Endothelial cell of umbilical vein (primary cell): ENCODE measurements around the gene LMAN2. TPM values are rescaled to one million over a fixed set of nuclear protein-coding genes. Genes with fewer than 3 reads are reported as not detected.

Source experiments
- BruUV-seq: library from RNA; stranded (reverse); fragments of 400-500 nt; replicated peaks from 2 replicates; lab custom pipeline; 2021; lab: Mats Ljungman, UMichigan
- CTCF ChIA-PET: fragments of 300-600, 350-600 bp; sonication (Branson Sonifier 250); formaldehyde crosslinking; loops from one replicate; lab custom pipeline; 2021; ENCODE audit warnings: antibody characterized with exemption, inconsistent platforms; lab: Charles Lee
- POLR2A ChIA-PET: fragments of 300-600, 350-600 bp; sonication (Branson Sonifier 250); formaldehyde crosslinking; loops from one replicate; lab custom pipeline; 2021; ENCODE audit warnings: antibody characterized with exemption, inconsistent platforms; lab: Charles Lee
- DNase-seq: peaks from one replicate; pipeline ENCODE4 v3.0.0-alpha.2; 2011; ENCODE audit warnings: low read depth, low spot score
- FAIRE-seq: peaks from 2 replicates; lab custom pipeline; 2011; peaks lifted over from hg19 to GRCh38; lab: Jason Lieb, UNC
- H2AFZ ChIP-seq: 2 replicates; pipeline ENCODE4 v1.6.0; 2012; ENCODE audit warnings: low read depth, low read length, control low read depth, inconsistent platforms
- H3K27ac ChIP-seq: 2 replicates; pipeline ENCODE4 v1.5.1; 2011; ENCODE audit warnings: low read depth, mild to moderate bottlenecking, control low read depth, low read length, moderate library complexity; ENCODE audit not compliant: insufficient read depth
- H3K27me3 ChIP-seq, 2 experiments: 2 replicates each; pipeline versions ENCODE4 v1.6.0 to v1.6.1; 2011; ENCODE audit warnings: low read length in 2 of 2, mixed read lengths in 1 of 2; ENCODE audit not compliant: control insufficient read depth in 2 of 2, insufficient read depth in 2 of 2
- H3K36me3 ChIP-seq, 2 experiments: 2 replicates in 1 of 2; 3 replicates in 1 of 2; pipeline ENCODE4 v1.5.1; 2011; ENCODE audit warnings: low read length in 2 of 2, mild to moderate bottlenecking in 1 of 2, moderate library complexity in 1 of 2; ENCODE audit not compliant: control insufficient read depth in 2 of 2, insufficient read depth in 2 of 2; ENCODE audit errors: extremely low read depth in 1 of 2
- H3K4me1 ChIP-seq: 3 replicates; pipeline ENCODE4 v1.5.1; 2011; ENCODE audit warnings: mild to moderate bottlenecking, low read length; ENCODE audit not compliant: control insufficient read depth, insufficient read depth; ENCODE audit errors: extremely low read depth
- H3K4me2 ChIP-seq: 2 replicates; pipeline ENCODE4 v1.6.1; 2011; ENCODE audit warnings: low read length, control low read depth, mixed read lengths; ENCODE audit not compliant: insufficient read depth
- H3K4me3 ChIP-seq, 3 experiments: fragments of 200-600 bp in 1 of 3; sonication (generic), shearing (Covaris generic) in 1 of 3; replicated peaks in 1 of 3; 2 replicates each; pipeline ENCODE4 v1.5.1; 2011 to 2016; ENCODE audit warnings: control low read depth in 3 of 3, low read length in 3 of 3, mild to moderate bottlenecking in 2 of 3, inconsistent platforms in 1 of 3, low read depth in 1 of 3, moderate library complexity in 1 of 3; ENCODE audit not compliant: insufficient read depth in 1 of 3
- H3K79me2 ChIP-seq: 2 replicates; pipeline ENCODE4 v1.6.0; 2012; ENCODE audit warnings: low read length, inconsistent platforms; ENCODE audit not compliant: control insufficient read depth, insufficient read depth
- H3K9ac ChIP-seq: replicated peaks from 2 replicates; pipeline ENCODE3; 2011; ENCODE audit warnings: low read length, control low read depth; ENCODE audit not compliant: insufficient read depth; ENCODE audit errors: extremely low read depth
- H3K9me1 ChIP-seq: replicated peaks from 3 replicates; pipeline ENCODE4 v1.6.0; 2011; ENCODE audit warnings: mild to moderate bottlenecking, low read length; ENCODE audit not compliant: control insufficient read depth, insufficient read depth; ENCODE audit errors: extremely low read depth
- H3K9me3 ChIP-seq: replicated peaks from 2 replicates; pipeline ENCODE4 v1.5.1; 2012; ENCODE audit warnings: low read length, inconsistent platforms; ENCODE audit not compliant: control insufficient read depth, insufficient read depth
- H4K20me1 ChIP-seq: replicated peaks from 2 replicates; pipeline ENCODE3; 2011; ENCODE audit warnings: mild to moderate bottlenecking, low read length; ENCODE audit not compliant: control insufficient read depth, insufficient read depth; ENCODE audit errors: extremely low read depth
- CTCF ChIP-seq, 2 donors: IDR thresholded peaks; 1 replicate in 1 of 2; 2 replicates in 1 of 2; pipeline ENCODE4 v1.5.1; 2011; ENCODE audit warnings: low read length in 2 of 2, mild to moderate bottlenecking in 2 of 2, moderate library complexity in 2 of 2, control low read depth in 1 of 2, inconsistent platforms in 1 of 2, low read depth in 1 of 2; ENCODE audit not compliant: insufficient read depth in 1 of 2; ENCODE audit errors: extremely low read depth in 1 of 2
- EZH2 ChIP-seq: IDR thresholded peaks from 2 replicates; pipeline ENCODE4 v1.6.1; 2012; ENCODE audit warnings: borderline replicate concordance, low read depth, mild to moderate bottlenecking, moderate library complexity, low read length, inconsistent platforms; ENCODE audit not compliant: severe bottlenecking
- FOS ChIP-seq: IDR thresholded peaks from 2 replicates; pipeline ENCODE4 v1.6.1; 2011; ENCODE audit warnings: mild to moderate bottlenecking, low read length, moderate library complexity, borderline replicate concordance; ENCODE audit not compliant: insufficient read depth
- POLR2A ChIP-seq: IDR thresholded peaks from 2 replicates; pipeline ENCODE4 v1.6.1; 2012; ENCODE audit warnings: low read depth, mild to moderate bottlenecking, control low read depth, low read length
- dilution Hi-C: fragments of 300-500 bp; cut with MboI; formaldehyde crosslinking; loops from one replicate; pipeline ENCODE4 v1.15.0; 2019; ENCODE audit warnings: low sequenced_read_pairs; ENCODE audit not compliant: extremely low pct_ligation_motif_present
- intact Hi-C: fragments of 100-400 bp; cut with micrococcal nuclease; formaldehyde crosslinking; loops from one replicate; pipeline ENCODE4 v1.10.0; 2022
- polyA plus RNA-seq, 4 experiments: library from polyadenylated mRNA; depleted of rRNA in 3 of 4; stranded (reverse) in 3 of 4; unstranded in 1 of 4; fragments of >200 nt; gene quantifications; 2 replicates each; pipeline versions ENCODE4 v1.2.1 to v1.2.3, GENCODE V29; 2011 to 2012; ENCODE audit warnings: missing spikeins in 1 of 4
- total RNA-seq: library from RNA; stranded (reverse); gene quantifications from 2 replicates; pipeline ENCODE4 v1.2.3, GENCODE V29; 2021

Gene LMAN2
- total and polyA plus RNA-seq, 2 donors (not counting 3 experiments of a cell fraction or from before 2014, with no cell fraction given): 151 to 370 TPM

GRCh38 chr5:177362292-177362609, 10.8 kb upstream of the LMAN2 start:
- Histone ChIP-seq H3K27me3 (no peaks in the 10 kb centered on the region), H3K9me1 (no peaks in the 10 kb centered on the region), H3K4me1 (peaks cover 26% of the 10 kb centered on the region), H4K20me1 (no peaks in the 10 kb centered on the region), H3K9me3 (no peaks in the 10 kb centered on the region), H3K27ac (no peak overlapping the region), H2AFZ (no peak overlapping the region), H3K9ac (no peak overlapping the region), H3K4me3 (no peak overlapping the region), H3K36me3 (no peaks in the 10 kb centered on the region), H3K4me2 (no peak overlapping the region), H3K79me2 (no peaks in the 10 kb centered on the region)
- TF ChIP-seq EZH2 (no peak), POLR2A (no peak), FOS (no peak), CTCF (IDR thresholded peaks at IDR 0.05; ENCODE audit: extremely low read depth in 1 of 2, insufficient read depth in 1 of 2, low read depth in 1 of 2, low read length in 2 of 2) (no peak)
- intact Hi-C loops (no loop called here), dilution Hi-C loops (loop anchor here (5.0 kb wide), 1 partner anchor 40 kb away; no protein-coding TSS in a partner anchor)
- no TSS peak for BruUV-seq
- DNase-seq (no peak), FAIRE-seq (no peak)
- ChIA-PET CTCF (interaction anchor here (1.0 to 1.8 kb wide), 3 partner anchors 11 to 250 kb away, joined by 3 to 9 read pairs (median 3); partner anchors contain the start of gene LMAN2), POLR2A (no interaction called here)
